GM13977 (cell line): Measurements from ENCODE around the gene SEC14L2.
"Not testable (repeated sequence)": the region's sequence is repeated elsewhere in the genome, so short reads cannot be mapped to it uniquely, and the experiment has no call there.

Experiments used
- DNase-seq: peaks from one replicate; pipeline ENCODE4 v3.0.0; 2012; ENCODE audit warnings: low spot score
- in situ Hi-C: fragments of 300-500 bp; cut with MboI; formaldehyde crosslinking; loops from one replicate; pipeline ENCODE4 v1.12.0; 2022; ENCODE audit warnings: low sequenced_read_pairs, low pct_unique_long_range_greater_than_20kb, mixed read lengths, inconsistent platforms; ENCODE audit not compliant: unreplicated experiment
- TF ChIP-seq, protein P1 (sequence below): IDR thresholded peaks from 2 replicates; pipeline ENCODE4 v1.5.1; 2012; ENCODE audit warnings: mild to moderate bottlenecking, control low read depth; ENCODE audit not compliant: insufficient read depth; ENCODE audit errors: extremely low read depth, missing control alignments

The SEC14L2 gene

DNA sequence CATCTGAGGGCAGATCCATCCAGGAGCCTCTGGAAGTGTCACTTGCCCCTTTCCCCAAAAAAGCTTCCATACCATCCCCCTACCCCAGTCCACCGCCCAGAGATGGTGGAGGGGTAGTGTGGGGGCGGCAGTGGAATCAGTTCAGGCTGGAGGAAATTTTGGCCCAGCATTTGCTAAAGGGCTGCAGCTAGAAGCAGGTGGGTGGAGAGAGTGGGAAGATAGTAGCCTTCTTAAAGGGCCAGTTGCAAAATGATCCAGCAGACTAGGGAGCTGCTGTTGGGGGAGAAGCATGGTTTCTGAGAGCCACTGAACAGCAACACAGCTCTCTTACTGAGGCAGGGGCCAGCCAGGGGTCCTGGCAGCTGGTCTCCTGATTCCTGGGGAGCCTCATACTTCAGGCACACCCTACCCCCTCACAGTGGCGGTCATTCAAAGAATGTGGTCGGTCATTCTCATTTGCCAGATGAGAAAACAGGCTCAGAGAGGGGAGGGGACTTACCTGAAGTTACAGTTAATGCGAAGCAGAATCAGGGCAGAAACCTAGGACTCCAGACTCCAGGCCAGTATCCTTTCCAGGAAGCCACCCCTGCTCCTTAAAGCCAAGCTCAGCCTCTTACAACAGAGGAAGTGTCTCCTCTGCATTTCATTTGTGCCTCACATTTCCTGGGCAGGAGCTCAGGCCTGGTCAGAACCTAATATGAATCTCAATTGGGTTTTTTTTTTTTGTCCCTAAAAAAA lies 5.4 kb downstream of the SEC14L2 start:
- in situ Hi-C loops: no loop called here
- DNase-seq: no peak
- TF ChIP-seq, protein P1, sequence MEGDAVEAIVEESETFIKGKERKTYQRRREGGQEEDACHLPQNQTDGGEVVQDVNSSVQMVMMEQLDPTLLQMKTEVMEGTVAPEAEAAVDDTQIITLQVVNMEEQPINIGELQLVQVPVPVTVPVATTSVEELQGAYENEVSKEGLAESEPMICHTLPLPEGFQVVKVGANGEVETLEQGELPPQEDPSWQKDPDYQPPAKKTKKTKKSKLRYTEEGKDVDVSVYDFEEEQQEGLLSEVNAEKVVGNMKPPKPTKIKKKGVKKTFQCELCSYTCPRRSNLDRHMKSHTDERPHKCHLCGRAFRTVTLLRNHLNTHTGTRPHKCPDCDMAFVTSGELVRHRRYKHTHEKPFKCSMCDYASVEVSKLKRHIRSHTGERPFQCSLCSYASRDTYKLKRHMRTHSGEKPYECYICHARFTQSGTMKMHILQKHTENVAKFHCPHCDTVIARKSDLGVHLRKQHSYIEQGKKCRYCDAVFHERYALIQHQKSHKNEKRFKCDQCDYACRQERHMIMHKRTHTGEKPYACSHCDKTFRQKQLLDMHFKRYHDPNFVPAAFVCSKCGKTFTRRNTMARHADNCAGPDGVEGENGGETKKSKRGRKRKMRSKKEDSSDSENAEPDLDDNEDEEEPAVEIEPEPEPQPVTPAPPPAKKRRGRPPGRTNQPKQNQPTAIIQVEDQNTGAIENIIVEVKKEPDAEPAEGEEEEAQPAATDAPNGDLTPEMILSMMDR: no peak

DNA sequence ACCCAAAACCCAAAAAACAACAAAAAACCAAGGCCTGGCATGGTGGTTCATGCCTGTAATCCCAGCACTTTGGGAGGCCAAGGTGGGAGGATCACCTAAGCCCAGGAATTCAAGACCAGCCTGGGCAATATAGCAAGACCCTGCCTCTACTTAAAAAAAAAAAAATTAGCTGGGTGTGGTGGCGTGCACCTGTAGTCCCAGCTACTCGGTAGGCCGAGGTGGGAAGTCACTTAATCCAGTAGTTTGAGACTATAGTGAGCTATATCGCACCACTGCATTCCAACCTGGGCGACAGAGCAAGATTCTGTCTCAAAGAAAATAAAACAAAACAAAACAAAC lies 5.9 kb downstream of the SEC14L2 start:
- in situ Hi-C loops, DNase-seq: not testable (repeated sequence)

- in situ Hi-C loops: no loop called here
- DNase-seq: no peak
- TF ChIP-seq, protein P1: no peak
These were observed 7.5 kb downstream of the SEC14L2 start for GRCh38 chr22:30404307-30404706.

DNA sequence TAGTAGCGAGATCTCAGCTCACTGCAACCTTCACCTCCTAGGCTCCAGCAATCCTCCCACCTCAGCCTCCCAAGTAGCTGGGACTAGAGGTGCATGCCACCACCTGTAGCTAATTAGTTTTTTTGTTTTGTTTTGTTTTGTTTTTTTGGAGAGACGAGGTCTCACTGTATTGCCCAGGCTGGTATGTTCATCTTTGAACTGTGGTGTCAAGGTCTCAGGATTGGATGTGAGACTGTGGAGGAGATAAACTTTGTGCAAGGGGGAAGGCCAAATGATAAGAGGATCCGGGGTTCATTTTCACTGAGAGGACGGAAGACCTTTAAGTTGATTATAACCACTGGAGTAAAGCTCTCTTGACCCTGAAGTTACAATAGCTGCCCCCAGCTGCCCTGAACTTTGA lies 8.9 kb downstream of the SEC14L2 start:
- TF ChIP-seq, protein P1: no peak
- no peak for DNase-seq
- in situ Hi-C loops: no loop called here

- TF ChIP-seq, protein P1: no peak
- in situ Hi-C loops: no loop called here
- DNase-seq: no peak
These were observed 9.6 kb downstream of the SEC14L2 start for GRCh38 chr22:30406400-30406799.

DNA sequence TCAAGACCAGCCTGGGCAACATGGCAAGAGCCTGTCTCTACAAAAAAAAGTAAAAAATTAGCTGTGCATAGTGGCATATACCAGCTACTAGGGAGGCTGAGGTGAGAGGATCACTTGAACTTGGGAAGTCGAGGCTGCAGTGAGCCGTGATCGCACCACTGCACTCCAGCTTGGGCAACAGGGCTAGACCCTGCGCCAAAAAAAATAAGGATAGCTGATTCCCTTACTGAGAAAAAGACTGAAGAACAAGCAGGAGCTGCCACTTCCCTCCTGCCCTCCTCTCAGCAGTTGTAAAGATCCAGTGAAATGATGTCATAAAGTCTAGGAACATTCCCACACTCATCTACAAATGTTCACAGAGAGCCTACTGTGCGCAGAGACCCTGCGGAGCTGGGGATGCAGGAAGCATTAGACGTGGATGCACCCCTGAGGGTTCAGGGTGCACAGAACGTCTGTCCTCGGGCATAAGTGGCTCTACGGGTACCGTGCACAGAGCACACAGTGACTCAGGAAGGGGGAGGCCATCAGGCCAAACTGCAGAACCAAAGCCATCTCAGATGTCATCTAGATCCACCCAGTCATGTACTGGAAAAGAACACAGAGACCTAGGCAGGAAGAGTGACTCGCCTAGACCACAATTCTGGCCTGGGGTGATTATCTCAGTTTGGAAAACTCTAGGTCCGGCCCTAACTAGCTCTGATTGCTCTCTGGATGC lies 11.7 kb downstream of the SEC14L2 start:
- TF ChIP-seq, protein P1: no peak
- DNase-seq: no peak
- in situ Hi-C loops: no loop called here

DNA sequence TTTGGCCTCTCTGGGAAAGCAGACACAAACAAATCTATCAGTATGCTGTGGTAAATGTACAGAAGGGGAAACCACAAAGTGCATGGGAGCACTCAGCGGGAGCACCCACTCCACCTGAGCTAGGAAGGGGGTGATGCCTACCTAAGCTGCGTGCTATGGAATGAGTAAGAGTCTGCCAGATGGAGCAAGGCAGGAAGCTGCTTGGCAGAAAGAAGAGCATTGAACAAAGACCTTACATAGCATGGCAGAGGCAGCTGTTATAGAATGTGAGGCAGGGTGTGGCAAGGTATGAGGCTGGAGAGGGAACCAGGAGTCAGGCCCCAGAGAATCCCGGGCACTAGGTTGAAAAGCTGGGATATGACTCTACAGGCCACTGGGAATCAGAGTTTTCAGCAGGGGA lies 15.0 kb downstream of the SEC14L2 start:
- in situ Hi-C loops: no loop called here
- TF ChIP-seq, protein P1: no peak
- no peak for DNase-seq
